ENCODE results near the gene AMPH. TPM values are rescaled to one million over a fixed set of nuclear protein-coding genes. Genes with fewer than 3 reads are reported as not detected.
A peak's percentile ranks its signal among the peaks of the same experiment; 100 is the strongest.

AMPH gene
- total RNA-seq (2011; cell fraction: chromatin; rRNA removed; ENCODE audit: low replicate concordance): not detected in 2 replicates
- total RNA-seq (2011; cell fraction: nucleolus; rRNA removed): not detected in 2 replicates
- total RNA-seq (2011; cell fraction: nucleoplasm; rRNA removed): not detected in 2 replicates
- total RNA-seq (2014; rRNA removed): not detected in 2 replicates
- total RNA-seq (2014; rRNA removed; fragmentation: Illumina TruSeq; extraction: Trizol): not detected in 2 replicates
- not detected in 2 replicates for total RNA-seq (2015; rRNA removed; fragmentation: Illumina TruSeq; extraction: Trizol)
- not detected in 2 replicates for total RNA-seq (2021)
- not detected in 2 replicates for polyA plus RNA-seq (2011; rRNA removed)
- polyA plus RNA-seq (2011; cell fraction: cytosol; rRNA removed): not detected in 2 replicates
- not detected in 2 replicates for polyA plus RNA-seq (2011; cell fraction: nucleus; rRNA removed)
- 0.04 and 0.08 TPM in 2 replicates for polyA plus RNA-seq (2012)
- not detected in 2 replicates for polyA plus RNA-seq (2014; fragmentation: Illumina TruSeq; extraction: Trizol)
- polyA plus RNA-seq (2014; fragmentation: Nextera tagmentation; extraction: Ambion mirVana): under 1 TPM; 0.03 to 0.35 TPM
- polyA plus RNA-seq (2014; rRNA removed): not detected in 2 replicates
- not detected in 2 replicates for polyA minus RNA-seq (2011; rRNA and poly(A)+ RNA removed)
- not detected in 2 replicates for polyA minus RNA-seq (2011; cell fraction: cytosol; rRNA and poly(A)+ RNA removed)
- polyA minus RNA-seq (2011; cell fraction: nucleus; rRNA and poly(A)+ RNA removed): not detected in 2 replicates
- not detected for Bru-seq, nascent RNA
- BruChase-seq, experiment 1, labeled RNA remaining after a 2-hour chase: not detected
- percentile 0 among the genes with signal in this experiment for BruChase-seq, experiment 2, labeled RNA remaining after a 6-hour chase
- long read RNA-seq, experiment 1: 0 reads
- long read RNA-seq, experiment 2: 0 reads
- long read RNA-seq, experiment 3: 0 reads

DNA sequence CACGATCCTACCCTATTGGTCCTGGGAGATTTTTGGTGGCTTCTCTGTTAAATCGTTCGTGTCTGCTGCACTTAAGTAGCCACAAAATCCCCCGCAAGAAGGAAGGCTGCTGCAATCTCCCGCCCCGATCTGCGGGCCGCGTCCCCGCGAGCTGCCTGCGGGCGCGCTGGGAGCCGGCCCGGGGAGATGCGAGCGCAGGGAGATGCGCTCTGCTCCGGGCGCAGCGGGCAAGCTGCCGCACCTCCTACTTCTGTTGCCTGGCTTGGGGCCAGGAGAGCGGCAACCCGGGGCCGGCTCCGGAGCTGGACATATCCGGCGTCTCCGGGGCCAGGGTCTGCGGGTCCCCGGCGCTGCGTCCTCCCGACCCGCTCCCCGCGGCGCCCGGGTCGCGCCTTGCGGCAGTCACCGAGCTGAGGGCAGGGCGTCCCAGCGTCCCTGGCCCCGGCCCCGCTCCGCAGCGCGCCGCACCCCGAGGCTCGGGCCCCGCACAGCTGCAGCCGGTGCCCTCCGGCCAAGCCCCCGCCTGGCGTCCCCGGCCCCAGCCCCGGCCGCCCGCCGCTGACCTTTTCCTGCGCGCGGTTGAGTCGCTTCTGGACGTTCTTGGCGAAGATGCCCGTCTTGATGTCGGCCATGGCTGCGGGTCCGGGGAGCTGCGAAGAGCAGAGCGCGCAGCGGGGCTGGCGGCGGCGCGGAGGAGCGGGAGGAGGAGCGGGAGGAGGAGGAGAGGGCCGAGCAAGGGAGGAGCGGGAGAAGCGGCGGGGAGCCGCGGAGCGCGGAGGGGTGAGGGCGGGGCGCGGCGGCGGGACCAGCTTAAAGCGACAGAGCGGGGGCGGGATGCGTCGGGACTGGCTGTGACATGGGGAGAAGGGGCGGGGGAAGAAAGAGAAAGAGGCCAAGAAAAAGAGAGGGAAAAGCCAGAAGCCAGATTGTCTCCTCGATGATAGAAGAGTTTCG is at the start of gene AMPH:
AMPH (minus strand) TSS at position 654 of the 954 bp plus-strand sequence; CDS start at position 632, 22 bp downstream.
- no peak within 1 kb of the TSS for H2AFZ ChIP-seq (ENCODE audit: low read depth, low read length)
- DNase-seq (ENCODE audit: extremely low read depth in 1 of 4, low spot score in 3 of 4) (peak in 3 of 4 experiments; percentile 7 to 22 (median 13)), FAIRE-seq (no peak), ATAC-seq (no peak; the same call in 2 of the 3 replicates)
- H3K27ac ChIP-seq (ENCODE audit: extremely low read depth, low read depth, low read length): no peak within 1 kb of the TSS
- H3K4me2 ChIP-seq (ENCODE audit: insufficient read depth, low read length): no peak within 1 kb of the TSS
- no peak within 1 kb of the TSS for H3K4me3 ChIP-seq
- no TSS peak for BruUV-seq (replicated peaks)
- H3K9me3 ChIP-seq (replicated peaks; ENCODE audit: control insufficient read depth, insufficient read depth, low read depth, low read length): no peaks in the 10 kb centered on the region
- peaks cover 0 to 7% of the 10 kb centered on the region in 2 experiments; a peak in 2 of 5 replicates for H3K4me1 ChIP-seq (replicated peaks in 1 of 2; ENCODE audit: control insufficient read depth in 2 of 2, insufficient read depth in 2 of 2, low read length in 2 of 2)
- peaks cover 11 to 28% of the 10 kb centered on the region in 2 experiments; a peak in 4 of 5 replicates for H3K27me3 ChIP-seq (ENCODE audit: control insufficient read depth in 2 of 2, insufficient read depth in 2 of 2, low read length in 2 of 2)
- ChIA-PET POLR2A (interaction anchor here (0.5 to 0.8 kb wide), 2 partner anchors 44 to 311 kb away, joined by 3 to 4 read pairs; no protein-coding TSS in a partner anchor), CTCF (ENCODE audit: low intra/inter-chr PET ratio) (no interaction called here)
- TF ChIP-seq, protein P1, sequence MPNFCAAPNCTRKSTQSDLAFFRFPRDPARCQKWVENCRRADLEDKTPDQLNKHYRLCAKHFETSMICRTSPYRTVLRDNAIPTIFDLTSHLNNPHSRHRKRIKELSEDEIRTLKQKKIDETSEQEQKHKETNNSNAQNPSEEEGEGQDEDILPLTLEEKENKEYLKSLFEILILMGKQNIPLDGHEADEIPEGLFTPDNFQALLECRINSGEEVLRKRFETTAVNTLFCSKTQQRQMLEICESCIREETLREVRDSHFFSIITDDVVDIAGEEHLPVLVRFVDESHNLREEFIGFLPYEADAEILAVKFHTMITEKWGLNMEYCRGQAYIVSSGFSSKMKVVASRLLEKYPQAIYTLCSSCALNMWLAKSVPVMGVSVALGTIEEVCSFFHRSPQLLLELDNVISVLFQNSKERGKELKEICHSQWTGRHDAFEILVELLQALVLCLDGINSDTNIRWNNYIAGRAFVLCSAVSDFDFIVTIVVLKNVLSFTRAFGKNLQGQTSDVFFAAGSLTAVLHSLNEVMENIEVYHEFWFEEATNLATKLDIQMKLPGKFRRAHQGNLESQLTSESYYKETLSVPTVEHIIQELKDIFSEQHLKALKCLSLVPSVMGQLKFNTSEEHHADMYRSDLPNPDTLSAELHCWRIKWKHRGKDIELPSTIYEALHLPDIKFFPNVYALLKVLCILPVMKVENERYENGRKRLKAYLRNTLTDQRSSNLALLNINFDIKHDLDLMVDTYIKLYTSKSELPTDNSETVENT (CRISPR knock-in tag; IDR thresholded peaks at IDR 0.05): no peak
- peak; percentile 51; the same call in 1 of the 2 replicates for TF ChIP-seq EGR1 (conservative IDR thresholded peaks at IDR 0.05)
- no peak for TF ChIP-seq ZZZ3 (IDR thresholded peaks at IDR 0.05)
- peak; percentile 73 for TF ChIP-seq ZNF263 (CRISPR knock-in tag; IDR thresholded peaks at IDR 0.05; ENCODE audit: borderline replicate concordance)
- no peaks in the 10 kb centered on the region for H4K20me1 ChIP-seq (replicated peaks; ENCODE audit: control insufficient read depth, insufficient read depth, low read length)
- intact Hi-C loops (cut with micrococcal nuclease): no loop called here
- in situ Hi-C loops (cut with MboI): no loop called here
- no peaks in the 10 kb centered on the region for H3K9me1 ChIP-seq (ENCODE audit: control insufficient read depth, insufficient read depth, low read length)
- 17% methylated on average over 36 of the region's 105 CpGs for WGBS (ENCODE audit: insufficient coverage, low coverage, missing lambda C conversion rate)
- no peaks in the 10 kb centered on the region for H3K36me3 ChIP-seq (ENCODE audit: control insufficient read depth, insufficient read depth, low read length)
- no peak within 1 kb of the TSS for H3K9ac ChIP-seq (ENCODE audit: insufficient read depth in 1 of 2, low read depth in 2 of 2, low read length in 2 of 2)
- H3K79me2 ChIP-seq (ENCODE audit: control insufficient read depth, insufficient read depth, low read length): no peaks in the 10 kb centered on the region

All from K562 (cell line).